ENCODE results near the gene NCOA1. TPM values are rescaled to one million over a fixed set of nuclear protein-coding genes. Genes with fewer than 3 reads are reported as not detected.
A peak's percentile ranks its signal among the peaks of the same experiment; 100 is the strongest.
"Not testable (repeated sequence)": the region's sequence is repeated elsewhere in the genome, so short reads cannot be mapped to it uniquely, and the experiment has no call there.

NCOA1 gene
- total RNA-seq, 1 experiment from 2014 or later: 19.9 TPM

DNA sequence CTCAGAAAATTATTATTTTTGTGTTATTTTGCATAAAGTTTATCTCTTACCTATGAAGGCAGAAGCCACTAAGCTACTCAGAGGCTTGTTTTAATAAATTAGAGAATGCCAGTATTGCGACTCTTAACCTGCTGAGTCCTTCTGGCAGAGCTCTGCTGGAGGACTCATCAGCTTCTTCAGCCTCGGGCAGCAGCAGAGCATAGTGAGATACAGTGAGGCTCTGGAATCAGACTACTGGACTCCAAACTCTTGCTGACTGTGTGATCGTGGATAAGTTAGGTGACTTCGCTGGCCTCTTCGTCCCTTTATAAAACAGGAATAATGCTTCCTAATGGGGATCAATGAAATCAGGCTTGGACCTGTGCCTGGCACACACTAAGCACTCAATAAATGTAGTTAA lies 300.4 kb downstream of the NCOA1 start:
- no peak for DNase-seq (ENCODE audit: low spot score)

- no peak for DNase-seq (ENCODE audit: low spot score)
Observed at GRCh38 chr2:24792542-24792873, 301.5 kb downstream of the NCOA1 start.

DNA sequence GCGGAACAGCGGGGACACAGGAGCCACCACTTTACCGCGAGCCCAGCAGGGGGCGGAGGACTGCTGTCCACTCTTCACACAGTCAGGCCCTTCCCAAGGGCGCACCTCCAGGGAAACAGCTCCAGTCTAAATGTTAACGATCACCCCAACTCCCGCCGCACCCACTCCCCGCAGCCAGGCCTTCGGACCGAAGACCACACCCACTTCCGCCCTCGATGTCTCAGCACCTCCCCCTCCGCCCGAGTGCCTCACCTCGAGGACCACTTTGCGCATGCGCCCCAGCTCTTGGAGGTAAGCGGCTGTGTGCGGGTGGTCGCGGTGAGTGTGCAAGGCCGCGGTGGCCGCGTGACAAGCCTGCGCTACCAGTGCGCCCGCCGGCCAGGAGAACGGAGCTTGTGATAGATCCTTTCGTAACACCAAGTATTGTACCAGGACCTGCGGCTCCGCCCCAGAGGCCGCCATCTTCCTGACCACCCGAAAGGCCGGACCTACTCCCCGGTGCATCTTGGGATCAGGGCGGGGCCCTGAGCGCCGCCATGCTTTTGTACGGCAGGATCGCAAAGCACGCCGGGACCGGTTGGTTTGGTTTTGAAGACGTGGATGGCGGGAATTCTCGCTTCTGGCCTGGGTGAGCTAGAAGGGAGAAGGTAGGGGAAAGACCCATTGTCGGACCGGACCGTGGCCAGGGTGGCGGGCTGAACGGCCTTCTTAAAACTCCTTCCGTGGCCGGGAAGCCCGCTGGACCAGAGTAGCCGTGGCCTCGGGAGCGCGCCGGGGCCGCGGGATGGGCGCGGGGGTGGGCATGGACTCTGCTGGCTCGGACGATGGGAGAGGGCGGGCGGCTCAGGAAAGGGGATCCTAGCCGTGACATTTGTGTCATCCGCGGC lies 302.1 kb downstream of the NCOA1 start, which contains the start of the genes CENPO and PTRHD1:
TSS of gene CENPO (plus strand) at position 552 of the 887 bp plus-strand sequence. CDS start 495 bp downstream, outside the sequence.
TSS of gene PTRHD1 (minus strand) at position 518 of the 887 bp plus-strand sequence. CDS start at position 504, 14 bp downstream.
- DNase-seq (ENCODE audit: low spot score): peak; percentile 96

DNA sequence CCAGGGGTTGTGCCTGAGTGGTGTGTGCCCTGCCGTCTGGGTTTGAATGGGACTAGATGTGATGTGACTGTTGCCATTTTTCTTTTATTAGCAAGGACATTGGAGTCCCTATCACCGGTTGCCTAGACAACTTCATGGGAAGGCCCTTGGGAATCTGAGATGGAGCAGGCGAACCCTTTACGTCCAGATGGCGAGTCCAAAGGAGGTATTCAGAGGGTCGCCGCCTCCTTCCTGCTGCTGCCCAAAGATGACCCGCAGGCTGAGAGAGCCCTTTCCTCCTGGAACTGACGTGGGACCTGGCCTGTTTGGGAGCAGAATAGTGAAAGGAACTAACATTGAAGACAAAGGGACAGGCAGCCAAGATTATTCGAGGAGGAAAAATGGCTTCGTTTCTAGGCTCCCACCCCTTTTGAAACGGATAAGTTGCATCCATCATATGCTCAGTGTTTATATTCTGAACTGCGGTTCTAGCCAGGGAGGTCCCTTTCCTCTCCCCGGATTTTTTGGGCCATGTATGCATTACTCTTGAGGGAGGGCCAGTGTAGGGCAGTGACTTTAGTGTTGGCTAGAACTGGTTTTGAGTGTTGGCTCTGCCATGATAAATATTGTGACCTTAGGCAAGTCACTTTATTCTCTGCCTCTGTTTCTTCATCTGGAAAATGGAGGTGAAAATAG lies 302.8 kb downstream of the NCOA1 start:
- DNase-seq (ENCODE audit: low spot score): peak; percentile 42

DNA sequence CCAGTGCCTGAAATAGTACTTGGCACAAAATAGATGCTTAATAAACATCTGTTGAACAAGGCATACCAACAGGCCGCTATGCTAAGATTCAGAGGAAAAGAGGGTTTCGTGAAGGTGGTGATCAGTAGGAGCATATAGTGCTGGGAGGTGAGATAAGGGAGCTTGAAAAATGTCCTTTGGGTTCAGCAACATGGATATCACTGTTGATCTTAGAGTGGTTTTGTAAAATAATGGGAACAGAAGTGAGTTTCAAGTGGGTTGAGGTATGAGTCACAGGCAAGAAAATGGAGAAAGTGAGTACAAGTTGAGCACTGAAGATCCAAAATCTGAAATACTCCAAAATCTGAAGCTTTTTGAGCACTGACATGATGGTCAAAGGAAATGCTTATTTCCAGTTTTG lies 306.6 kb downstream of the NCOA1 start:
- DNase-seq (ENCODE audit: low spot score): no peak

DNA sequence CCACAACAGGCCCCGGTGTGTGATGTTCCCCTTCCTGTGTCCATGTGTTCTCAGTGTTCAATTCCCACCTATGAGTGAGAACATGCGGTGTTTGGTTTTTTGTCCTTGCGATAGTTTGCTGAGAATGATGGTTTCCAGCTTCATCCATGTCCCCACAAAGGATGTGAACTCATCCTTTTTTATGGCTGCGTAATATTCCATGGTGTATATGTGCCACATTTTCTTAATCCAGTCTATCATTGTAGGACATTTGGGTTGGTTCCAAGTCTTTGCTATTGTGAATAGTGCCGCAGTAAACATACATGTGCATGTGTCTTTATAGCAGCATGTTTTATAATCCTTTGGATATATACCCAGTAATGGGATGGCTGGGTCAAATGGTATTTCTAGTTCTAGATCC lies 309.4 kb downstream of the NCOA1 start:
- not testable (repeated sequence) for DNase-seq (ENCODE audit: low spot score)

GRCh38 chr2:24805811-24806660 lies 315.0 kb downstream of the NCOA1 start:
- DNase-seq (ENCODE audit: low spot score): not testable (repeated sequence)

- DNase-seq (ENCODE audit: low spot score): no peak
Observed at GRCh38 chr2:24806661-24807036, 315.6 kb downstream of the NCOA1 start.

- no peak for DNase-seq (ENCODE audit: low spot score)
Observed at GRCh38 chr2:24809316-24810007, 318.4 kb downstream of the NCOA1 start.

GRCh38 chr2:24813691-24814137 lies 322.7 kb downstream of the NCOA1 start:
- no peak for DNase-seq (ENCODE audit: low spot score)

GRCh38 chr2:24814516-24814915 lies 323.5 kb downstream of the NCOA1 start:
- no peak for DNase-seq (ENCODE audit: low spot score)

- DNase-seq (ENCODE audit: low spot score): no peak
Observed at GRCh38 chr2:24815171-24815570, 324.1 kb downstream of the NCOA1 start.

- no peak for DNase-seq (ENCODE audit: low spot score)
Observed at GRCh38 chr2:24816404-24816803, 325.4 kb downstream of the NCOA1 start.

- DNase-seq (ENCODE audit: low spot score): peak; percentile 88
Observed at GRCh38 chr2:24816884-24817283, 325.8 kb downstream of the NCOA1 start.

- no peak for DNase-seq (ENCODE audit: low spot score)
Observed at GRCh38 chr2:24818721-24819167, 327.7 kb downstream of the NCOA1 start.

DNA sequence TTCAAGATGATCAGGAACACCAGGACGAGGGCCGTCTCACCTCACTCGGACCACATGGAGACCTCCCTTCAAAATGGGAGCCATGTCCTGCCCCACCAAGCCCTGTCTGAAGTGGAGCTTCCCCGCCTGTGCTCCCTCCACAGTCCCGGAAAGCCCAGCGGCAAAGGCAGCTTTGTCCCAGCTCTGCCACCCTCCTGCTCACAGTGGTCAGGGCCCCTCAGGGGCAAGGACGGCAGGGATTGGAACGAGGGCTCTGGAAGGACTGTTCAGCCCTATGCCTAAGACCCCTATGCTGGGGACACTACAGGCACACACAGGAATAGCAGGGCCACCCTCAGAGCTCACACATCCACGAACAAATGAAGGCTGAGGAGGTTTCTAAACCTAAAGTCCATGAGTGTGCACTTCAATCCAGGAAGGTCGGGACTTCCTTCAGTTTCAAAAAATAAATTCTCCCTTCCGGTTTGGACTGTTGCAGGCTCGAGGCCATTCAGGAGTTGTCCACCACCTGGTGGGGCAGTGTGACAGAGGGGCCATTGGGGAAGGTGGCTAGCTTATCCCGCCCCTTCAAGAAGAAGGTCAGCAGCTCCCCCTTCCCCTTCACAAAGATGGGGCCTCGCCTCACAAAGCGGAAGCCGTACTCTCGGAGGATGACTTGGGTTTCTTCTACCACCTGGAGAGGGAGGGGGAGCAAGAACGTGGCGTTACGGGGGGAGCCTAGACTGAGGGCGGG lies 328.6 kb downstream of the NCOA1 start:
- DNase-seq (ENCODE audit: low spot score): no peak

DNA sequence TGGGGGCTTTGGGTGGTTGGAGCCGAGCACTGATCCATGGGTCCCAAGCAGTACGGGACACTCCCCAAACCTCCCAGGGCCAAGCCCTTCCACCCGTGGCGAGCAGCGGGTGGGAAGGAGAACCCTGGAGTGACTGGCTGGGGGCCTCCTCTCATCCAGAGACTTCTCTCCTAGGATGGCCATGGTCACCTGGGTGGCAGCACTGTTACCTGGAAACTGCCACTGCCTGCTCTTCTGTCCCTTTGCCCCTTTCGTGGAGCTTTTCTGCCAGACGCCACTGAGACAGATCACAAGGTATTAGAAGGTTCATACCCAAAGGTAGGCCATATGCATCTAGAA lies 329.1 kb downstream of the NCOA1 start:
- DNase-seq (ENCODE audit: low spot score): no peak

All from A172 (cell line).